K562 (cell line): ENCODE results near the gene ACVR1C. TPM values are rescaled to one million over a fixed set of nuclear protein-coding genes. Genes with fewer than 3 reads are reported as not detected.

Experiments used
- ATAC-seq: fragments of 200-7000 bp; cut with Tn5 transposase; 3 replicates; pipeline ENCODE4 v1.9.1; 2020; ENCODE audit warnings: moderate library complexity
- BruUV-seq: library from RNA; stranded (reverse); fragments of 400-500 nt; replicated peaks from 2 replicates; lab custom pipeline; 2021; lab: Mats Ljungman, UMichigan
- CTCF ChIA-PET: fragments of 300-600 bp; formaldehyde crosslinking; extraction: SDS; loops from one replicate; lab custom pipeline; 2021; ENCODE audit warnings: low intra/inter-chr PET ratio; lab: Yijun Ruan, JAX
- POLR2A ChIA-PET: fragments of 300-600, 350-650 bp; sonication (Branson Sonifier 250); formaldehyde crosslinking; extraction: SDS; loops from one replicate; lab custom pipeline; 2021; ENCODE audit warnings: antibody characterized with exemption, inconsistent platforms; lab: Yijun Ruan, JAX
- DNase-seq, 4 experiments: peaks; one replicate each; pipeline versions ENCODE4 v3.0.0 to v3.0.0-alpha.2; 2011 to 2018; ENCODE audit warnings: low spot score in 3 of 4, mixed read lengths in 3 of 4; ENCODE audit errors: extremely low read depth in 1 of 4
- FAIRE-seq: peaks from 2 replicates; lab custom pipeline; 2011; peaks lifted over from hg19 to GRCh38; lab: Jason Lieb, UNC
- H2AFZ ChIP-seq: 2 replicates; pipeline ENCODE4 v1.6.0; 2011; ENCODE audit warnings: low read depth, low read length, control low read depth, inconsistent platforms
- H3K27ac ChIP-seq: fragments of 200-600 bp; 3 replicates; pipeline ENCODE4 v1.8.0; 2011; ENCODE audit warnings: low read depth, mild to moderate bottlenecking, control low read depth, inconsistent platforms, low read length, moderate library complexity, mixed read lengths; ENCODE audit errors: extremely low read depth
- H3K27me3 ChIP-seq, 2 experiments: fragments of 300-600 bp in 1 of 2; 2 replicates in 1 of 2; 3 replicates in 1 of 2; pipeline versions ENCODE4 v1.6.0 to v1.8.0; 2011; ENCODE audit warnings: inconsistent platforms in 2 of 2, low read length in 2 of 2, mild to moderate bottlenecking in 1 of 2, mixed read lengths in 1 of 2, moderate library complexity in 1 of 2; ENCODE audit not compliant: control insufficient read depth in 2 of 2, insufficient read depth in 2 of 2
- H3K36me3 ChIP-seq: fragments of 300-600 bp; 3 replicates; pipeline ENCODE4 v1.8.0; 2011; ENCODE audit warnings: mild to moderate bottlenecking, low read length, inconsistent platforms; ENCODE audit not compliant: control insufficient read depth, insufficient read depth
- H3K4me1 ChIP-seq, 2 experiments: fragments of 200-600 bp in 1 of 2; replicated peaks in 1 of 2; 2 replicates in 1 of 2; 3 replicates in 1 of 2; pipeline versions ENCODE4 v1.5.1 to v1.8.0; 2011; ENCODE audit warnings: inconsistent platforms in 2 of 2, low read length in 2 of 2, mild to moderate bottlenecking in 1 of 2, mixed read lengths in 1 of 2, moderate library complexity in 1 of 2; ENCODE audit not compliant: control insufficient read depth in 2 of 2, insufficient read depth in 2 of 2
- H3K4me2 ChIP-seq: 2 replicates; pipeline ENCODE4 v1.6.1; 2011; ENCODE audit warnings: low read length, control low read depth, inconsistent platforms, mixed read lengths; ENCODE audit not compliant: insufficient read depth
- H3K4me3 ChIP-seq: fragments of 200-600 bp; sonication (generic), shearing (Covaris generic); 2 replicates; pipeline ENCODE4 v1.5.1; 2016; ENCODE audit warnings: control low read depth, inconsistent platforms
- H3K79me2 ChIP-seq: fragments of 200-600 bp; 3 replicates; pipeline ENCODE4 v1.8.0; 2011; ENCODE audit warnings: low read length, inconsistent platforms; ENCODE audit not compliant: control insufficient read depth, insufficient read depth
- H3K9ac ChIP-seq, 2 experiments: 2 replicates each; pipeline versions ENCODE4 v1.6.0 to v1.6.1; 2011; ENCODE audit warnings: low read depth in 2 of 2, low read length in 2 of 2, control low read depth in 1 of 2, inconsistent platforms in 1 of 2, mild to moderate bottlenecking in 1 of 2, mixed read lengths in 1 of 2; ENCODE audit not compliant: insufficient read depth in 1 of 2
- H3K9me1 ChIP-seq: one replicate; pipeline ENCODE4 v1.6.0; 2011; ENCODE audit warnings: inconsistent platforms, mild to moderate bottlenecking, low read length, moderate library complexity; ENCODE audit not compliant: control insufficient read depth, insufficient read depth
- H3K9me3 ChIP-seq: replicated peaks from 2 replicates; pipeline ENCODE4 v1.5.1; 2011; ENCODE audit warnings: low read depth, low read length, inconsistent platforms; ENCODE audit not compliant: control insufficient read depth, insufficient read depth
- H4K20me1 ChIP-seq: replicated peaks from 2 replicates; pipeline ENCODE4 v1.6.1; 2011; ENCODE audit warnings: low read length, inconsistent platforms, mixed read lengths; ENCODE audit not compliant: control insufficient read depth, insufficient read depth
- C11orf30 ChIP-seq: fragments of 450-650 bp; IDR thresholded peaks from 2 replicates; pipeline ENCODE4 v1.6.1; 2016; ENCODE audit warnings: low read depth, mild to moderate bottlenecking
- CAMTA2 ChIP-seq: fragments of 250-450 bp; sonication (Bioruptor Pico); conservative IDR thresholded peaks from 2 replicates; pipeline ENCODE4 v1.5.1; 2022
- CC2D1A ChIP-seq: fragments of 450-650 bp; IDR thresholded peaks from 2 replicates; pipeline ENCODE4 v1.6.1; 2017; ENCODE audit warnings: mild to moderate bottlenecking
- HDAC3 ChIP-seq: fragments of 450-650 bp; IDR thresholded peaks from 2 replicates; pipeline ENCODE4 v1.6.1; 2018; ENCODE audit warnings: borderline replicate concordance, mild to moderate bottlenecking, moderate library complexity; ENCODE audit not compliant: partially characterized antibody
- MAFF ChIP-seq: IDR thresholded peaks from 2 replicates; pipeline ENCODE4 v1.6.1; 2012; ENCODE audit warnings: low read length, improper control_type of control experiment
- MAFG ChIP-seq: fragments of 450-650 bp; conservative IDR thresholded peaks from 2 replicates; pipeline ENCODE4 v1.6.1; 2016; ENCODE audit warnings: missing genetic modification characterization, missing compliant biosample characterization
- MAFK ChIP-seq: IDR thresholded peaks from 2 replicates; pipeline ENCODE4 v1.6.1; 2011; ENCODE audit warnings: low read length, improper control_type of control experiment
- SNIP1 ChIP-seq: fragments of 450-650 bp; IDR thresholded peaks from 2 replicates; pipeline ENCODE4 v1.7.1; 2017; ENCODE audit warnings: low read depth, mild to moderate bottlenecking
- ZNF316 ChIP-seq: fragments of 450-650 bp; IDR thresholded peaks from 2 replicates; pipeline ENCODE4 v1.6.1; 2016
- WGBS: fragments of 100-300 bp; shearing (Covaris generic); methylation state at CpG from one replicate; pipeline ENCODE4 v1.1.6; 2016; ENCODE audit warnings: low coverage, mixed read lengths; ENCODE audit not compliant: insufficient coverage; ENCODE audit errors: missing lambda C conversion rate; 5-methylcytosine and 5-hydroxymethylcytosine counted together
- in situ Hi-C: fragments of 300-500 bp; cut with MboI; formaldehyde crosslinking; loops from 4 replicates; pipeline ENCODE4 v1.15.0; 2018; ENCODE audit warnings: inconsistent platforms, mixed read lengths
- intact Hi-C: fragments of 100-400 bp; cut with micrococcal nuclease; formaldehyde crosslinking; loops from 2 replicates; pipeline ENCODE4 v1.14.2; 2022
- polyA plus RNA-seq, 8 experiments: library from polyadenylated mRNA; depleted of rRNA in 4 of 8; stranded (reverse) in 5 of 8; unstranded in 3 of 8; fragments of >200 nt; fragmentation: Nextera tagmentation in 2 of 8; fragmentation: Illumina TruSeq in 1 of 8; extraction: Ambion mirVana in 2 of 8; extraction: Trizol in 1 of 8; gene quantifications; 2 replicates each; pipeline versions ENCODE4 v1.2.1 to v1.2.3, GENCODE V29; 2011 to 2014; ENCODE audit warnings: inconsistent platforms in 1 of 8, missing spikeins in 1 of 8
- total RNA-seq, 7 experiments: library from RNA; depleted of rRNA in 6 of 7; stranded (reverse); fragments of >200 nt in 6 of 7; fragmentation: Illumina TruSeq in 2 of 7; extraction: Trizol in 2 of 7; gene quantifications; 2 replicates each; pipeline versions ENCODE4 v1.2.1 to v1.2.3, GENCODE V29; 2011 to 2021; ENCODE audit warnings: low replicate concordance in 1 of 7
- TF ChIP-seq, protein P1 (sequence below), 2 experiments: fragments of 450-650 bp; IDR thresholded peaks; 2 replicates each; pipeline ENCODE4 v1.6.1; 2016

Gene ACVR1C
- total and polyA plus RNA-seq, 9 of the 15 experiments (the other 6 are each of a cell fraction or from before 2014, with no cell fraction given) = 0.05 to 0.58 (median 0.28) TPM

DNA sequence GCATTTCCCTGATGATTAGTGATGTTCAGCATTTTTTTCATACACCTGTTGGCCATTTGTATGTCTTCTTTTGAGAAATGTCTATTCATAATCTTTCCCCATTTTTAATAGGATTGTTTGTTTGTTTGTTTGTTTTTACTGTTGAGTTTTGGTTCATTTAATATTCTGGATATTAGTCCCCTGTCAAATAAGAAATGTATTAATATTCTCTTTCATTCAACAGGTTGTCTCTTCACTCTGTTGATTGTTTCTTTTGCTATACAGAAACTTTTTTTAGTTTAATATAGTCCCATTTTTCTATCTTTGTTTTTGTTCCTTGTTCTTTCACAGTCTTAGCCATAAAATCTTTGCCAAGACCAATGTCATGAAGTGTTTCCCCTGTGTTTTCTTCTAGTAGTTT lies 22.1 kb downstream of the ACVR1C start:
- BruUV-seq = no TSS peak
- Histone ChIP-seq H3K27me3 (no peaks in the 10 kb centered on the region), H2AFZ (no peak overlapping the region), H3K4me1 (no peaks in the 10 kb centered on the region), H4K20me1 (no peaks in the 10 kb centered on the region), H3K79me2 (no peaks in the 10 kb centered on the region), H3K36me3 (no peaks in the 10 kb centered on the region), H3K4me3 (no peak overlapping the region), H3K9ac (no peak overlapping the region), H3K27ac (no peak overlapping the region), H3K9me1 (no peaks in the 10 kb centered on the region), H3K9me3 (no peaks in the 10 kb centered on the region)
- in situ Hi-C loops = no loop called here
- ChIA-PET CTCF (no interaction called here), POLR2A (no interaction called here)
- intact Hi-C loops = no loop called here
- FAIRE-seq (no peak), ATAC-seq (no peak), DNase-seq (no peak)
- TF ChIP-seq, protein P1, sequence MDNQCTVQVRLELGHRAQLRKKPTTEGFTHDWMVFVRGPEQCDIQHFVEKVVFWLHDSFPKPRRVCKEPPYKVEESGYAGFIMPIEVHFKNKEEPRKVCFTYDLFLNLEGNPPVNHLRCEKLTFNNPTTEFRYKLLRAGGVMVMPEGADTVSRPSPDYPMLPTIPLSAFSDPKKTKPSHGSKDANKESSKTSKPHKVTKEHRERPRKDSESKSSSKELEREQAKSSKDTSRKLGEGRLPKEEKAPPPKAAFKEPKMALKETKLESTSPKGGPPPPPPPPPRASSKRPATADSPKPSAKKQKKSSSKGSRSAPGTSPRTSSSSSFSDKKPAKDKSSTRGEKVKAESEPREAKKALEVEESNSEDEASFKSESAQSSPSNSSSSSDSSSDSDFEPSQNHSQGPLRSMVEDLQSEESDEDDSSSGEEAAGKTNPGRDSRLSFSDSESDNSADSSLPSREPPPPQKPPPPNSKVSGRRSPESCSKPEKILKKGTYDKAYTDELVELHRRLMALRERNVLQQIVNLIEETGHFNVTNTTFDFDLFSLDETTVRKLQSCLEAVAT (IDR thresholded peaks at IDR 0.05) = no peak
- no peak for TF ChIP-seq SNIP1
- TF ChIP-seq, all 486 proteins: peak for 0
- no peak overlapping the region for H3K4me2 ChIP-seq

DNA sequence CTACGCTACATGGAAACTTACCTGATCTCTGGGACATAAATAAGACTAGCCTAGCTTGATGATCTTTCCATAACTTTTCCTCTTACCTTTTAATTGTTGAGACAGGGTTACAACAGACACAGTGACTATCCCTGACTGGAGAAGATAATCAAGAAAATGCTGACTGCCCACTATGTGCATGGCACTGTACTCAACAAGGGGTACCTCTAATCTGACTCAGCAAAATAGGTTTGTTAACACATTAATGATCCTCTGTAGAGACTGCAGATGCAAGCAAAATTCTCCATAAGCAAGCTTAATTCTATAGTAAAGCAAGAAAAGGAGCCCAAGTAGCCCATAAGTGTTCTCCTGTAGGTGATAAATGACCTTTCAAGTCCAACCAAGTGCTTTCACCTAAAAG lies 25.5 kb downstream of the ACVR1C start:
- CTCF ChIA-PET = no interaction called here
- TF ChIP-seq MAFF (peak; percentile 75), C11orf30 (peak; percentile 70), MAFK (peak; percentile 77), ZNF316 (peak; percentile 88), CAMTA2 (CRISPR knock-in tag) (no peak), MAFG (tag) (peak; percentile 74), CC2D1A (no peak), HDAC3 (no peak)
- TF ChIP-seq, all 486 proteins: peak for 5
- Histone ChIP-seq H3K4me3 (no peak overlapping the region), H3K9me1 (no peaks in the 10 kb centered on the region), H3K36me3 (no peaks in the 10 kb centered on the region), H4K20me1 (no peaks in the 10 kb centered on the region), H3K4me2 (no peak overlapping the region), H3K27ac (no peak overlapping the region), H3K4me1 (no peaks in the 10 kb centered on the region), H3K9ac (no peak overlapping the region), H3K9me3 (no peaks in the 10 kb centered on the region), H3K27me3 (no peaks in the 10 kb centered on the region), H2AFZ (no peak overlapping the region), H3K79me2 (no peaks in the 10 kb centered on the region)
- BruUV-seq = no TSS peak
- intact Hi-C loops (no loop called here), in situ Hi-C loops (no loop called here)
- FAIRE-seq (peak; percentile 48), ATAC-seq (no peak), DNase-seq (no peak)
- POLR2A ChIA-PET = interaction anchor here (0.6 kb wide), 1 partner anchor 467 kb away, joined by 3 read pairs; no protein-coding TSS in a partner anchor
- WGBS = 5% methylated on average over 1 of the region's 1 CpG
